Measurements from ENCODE around the gene SLC16A11. TPM values are rescaled to one million over a fixed set of nuclear protein-coding genes. Genes with fewer than 3 reads are reported as not detected.

SLC16A11 gene
- total and polyA plus RNA-seq, 9 of the 15 experiments (the other 6 are each of a cell fraction or from before 2014, with no cell fraction given), result not detected

DNA sequence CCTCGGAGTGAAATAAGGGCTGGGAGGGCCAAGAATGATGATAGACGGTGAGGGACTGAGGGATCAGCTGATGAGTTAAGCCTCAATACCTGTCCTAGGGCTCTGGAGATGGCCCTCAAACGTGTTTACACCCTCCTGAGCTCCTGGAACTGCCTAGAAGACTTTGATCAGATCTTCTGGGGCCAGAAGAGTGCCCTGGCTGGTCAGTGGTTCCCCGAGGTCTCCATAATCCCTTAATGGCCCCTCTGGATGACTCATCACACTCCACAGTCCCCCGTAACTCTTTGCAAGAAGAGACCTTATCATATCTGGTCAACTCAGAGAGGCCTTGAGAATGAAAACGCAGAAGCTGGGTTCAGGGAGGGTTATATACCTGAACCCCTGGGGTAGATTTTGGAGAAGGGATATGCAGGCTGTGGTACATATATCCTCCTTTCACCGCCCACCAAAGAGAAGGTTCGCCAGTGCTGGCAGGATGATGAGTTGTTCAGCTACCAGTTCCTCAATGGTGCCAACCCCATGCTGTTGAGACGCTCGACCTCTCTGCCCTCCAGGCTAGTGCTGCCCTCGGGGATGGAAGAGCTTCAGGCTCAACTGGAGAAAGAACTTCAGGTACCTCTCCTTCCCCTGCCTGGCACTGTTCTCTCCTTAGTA, 44.9 kb downstream of the SLC16A11 start (continued):
- TF ChIP-seq, protein P1, sequence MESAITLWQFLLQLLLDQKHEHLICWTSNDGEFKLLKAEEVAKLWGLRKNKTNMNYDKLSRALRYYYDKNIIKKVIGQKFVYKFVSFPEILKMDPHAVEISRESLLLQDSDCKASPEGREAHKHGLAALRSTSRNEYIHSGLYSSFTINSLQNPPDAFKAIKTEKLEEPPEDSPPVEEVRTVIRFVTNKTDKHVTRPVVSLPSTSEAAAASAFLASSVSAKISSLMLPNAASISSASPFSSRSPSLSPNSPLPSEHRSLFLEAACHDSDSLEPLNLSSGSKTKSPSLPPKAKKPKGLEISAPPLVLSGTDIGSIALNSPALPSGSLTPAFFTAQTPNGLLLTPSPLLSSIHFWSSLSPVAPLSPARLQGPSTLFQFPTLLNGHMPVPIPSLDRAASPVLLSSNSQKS (CRISPR knock-in tag; IDR thresholded peaks at IDR 0.05), result no peak
- TF ChIP-seq TCF7 (IDR thresholded peaks at IDR 0.05; ENCODE audit: borderline replicate concordance), result no peak
- TF ChIP-seq ZNF316 (IDR thresholded peaks at IDR 0.05), result peak; percentile 65
- peak; percentile 55 for TF ChIP-seq EP400 (IDR thresholded peaks at IDR 0.05)
- TF ChIP-seq KLF1 (tag; IDR thresholded peaks at IDR 0.05), result no peak
- TF ChIP-seq CEBPG (CRISPR knock-in tag; IDR thresholded peaks at IDR 0.05), result peak; percentile 75
- peak in 1 of 2 experiments; percentile 52; a peak in 2 of 4 replicates for TF ChIP-seq CEBPG (tag; conservative IDR thresholded peaks at IDR 0.05 in 1 of 2, IDR thresholded peaks at IDR 0.05 in 1 of 2)
- peak; percentile 42 for TF ChIP-seq DACH1 (IDR thresholded peaks at IDR 0.05; ENCODE audit: partially characterized antibody)
- peak; percentile 89 for TF ChIP-seq EP300 (IDR thresholded peaks at IDR 0.05; ENCODE audit: low read length)
- TF ChIP-seq SRSF7 (optimal IDR thresholded peaks at IDR 0.05; ENCODE audit: low read depth, low read length), result no peak
- peak; percentile 75 for TF ChIP-seq C11orf30 (IDR thresholded peaks at IDR 0.05; ENCODE audit: low read depth)
- TF ChIP-seq, protein P2, sequence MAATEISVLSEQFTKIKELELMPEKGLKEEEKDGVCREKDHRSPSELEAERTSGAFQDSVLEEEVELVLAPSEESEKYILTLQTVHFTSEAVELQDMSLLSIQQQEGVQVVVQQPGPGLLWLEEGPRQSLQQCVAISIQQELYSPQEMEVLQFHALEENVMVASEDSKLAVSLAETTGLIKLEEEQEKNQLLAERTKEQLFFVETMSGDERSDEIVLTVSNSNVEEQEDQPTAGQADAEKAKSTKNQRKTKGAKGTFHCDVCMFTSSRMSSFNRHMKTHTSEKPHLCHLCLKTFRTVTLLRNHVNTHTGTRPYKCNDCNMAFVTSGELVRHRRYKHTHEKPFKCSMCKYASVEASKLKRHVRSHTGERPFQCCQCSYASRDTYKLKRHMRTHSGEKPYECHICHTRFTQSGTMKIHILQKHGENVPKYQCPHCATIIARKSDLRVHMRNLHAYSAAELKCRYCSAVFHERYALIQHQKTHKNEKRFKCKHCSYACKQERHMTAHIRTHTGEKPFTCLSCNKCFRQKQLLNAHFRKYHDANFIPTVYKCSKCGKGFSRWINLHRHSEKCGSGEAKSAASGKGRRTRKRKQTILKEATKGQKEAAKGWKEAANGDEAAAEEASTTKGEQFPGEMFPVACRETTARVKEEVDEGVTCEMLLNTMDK (IDR thresholded peaks at IDR 0.05; ENCODE audit: borderline replicate concordance, insufficient read depth, low read depth, low read length, poor library complexity, severe bottlenecking), result no peak
- TF ChIP-seq SMARCC2 (IDR thresholded peaks at IDR 0.05; ENCODE audit: low read depth), result peak; percentile 83
- peak; percentile 99 for TF ChIP-seq JUND (IDR thresholded peaks at IDR 0.05; ENCODE audit: borderline replicate concordance, low read depth, low read length)
- TF ChIP-seq JUND (tag; IDR thresholded peaks at IDR 0.05; ENCODE audit: borderline replicate concordance, low read depth, low read length), result peak; percentile 97
- TF ChIP-seq ZKSCAN1 (IDR thresholded peaks at IDR 0.05; ENCODE audit: low read depth, low read length), result no peak
- peak; percentile 35; the same call in 1 of the 2 replicates for TF ChIP-seq MECOM (CRISPR knock-in tag; IDR thresholded peaks at IDR 0.05)
- TF ChIP-seq CREM (IDR thresholded peaks at IDR 0.05; ENCODE audit: low read depth), result peak; percentile 50
- peak; percentile 64 for TF ChIP-seq TCF3 (CRISPR knock-in tag; IDR thresholded peaks at IDR 0.05)
- TF ChIP-seq, protein P3, sequence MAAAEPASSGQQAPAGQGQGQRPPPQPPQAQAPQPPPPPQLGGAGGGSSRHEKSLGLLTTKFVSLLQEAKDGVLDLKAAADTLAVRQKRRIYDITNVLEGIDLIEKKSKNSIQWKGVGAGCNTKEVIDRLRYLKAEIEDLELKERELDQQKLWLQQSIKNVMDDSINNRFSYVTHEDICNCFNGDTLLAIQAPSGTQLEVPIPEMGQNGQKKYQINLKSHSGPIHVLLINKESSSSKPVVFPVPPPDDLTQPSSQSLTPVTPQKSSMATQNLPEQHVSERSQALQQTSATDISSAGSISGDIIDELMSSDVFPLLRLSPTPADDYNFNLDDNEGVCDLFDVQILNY (CRISPR knock-in tag; IDR thresholded peaks at IDR 0.05), result no peak
- TF ChIP-seq, protein P4, sequence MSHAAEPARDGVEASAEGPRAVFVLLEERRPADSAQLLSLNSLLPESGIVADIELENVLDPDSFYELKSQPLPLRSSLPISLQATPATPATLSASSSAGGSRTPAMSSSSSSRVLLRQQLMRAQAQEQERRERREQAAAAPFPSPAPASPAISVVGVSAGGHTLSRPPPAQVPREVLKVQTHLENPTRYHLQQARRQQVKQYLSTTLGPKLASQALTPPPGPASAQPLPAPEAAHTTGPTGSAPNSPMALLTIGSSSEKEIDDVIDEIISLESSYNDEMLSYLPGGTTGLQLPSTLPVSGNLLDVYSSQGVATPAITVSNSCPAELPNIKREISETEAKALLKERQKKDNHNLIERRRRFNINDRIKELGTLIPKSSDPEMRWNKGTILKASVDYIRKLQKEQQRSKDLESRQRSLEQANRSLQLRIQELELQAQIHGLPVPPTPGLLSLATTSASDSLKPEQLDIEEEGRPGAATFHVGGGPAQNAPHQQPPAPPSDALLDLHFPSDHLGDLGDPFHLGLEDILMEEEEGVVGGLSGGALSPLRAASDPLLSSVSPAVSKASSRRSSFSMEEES (CRISPR knock-in tag; IDR thresholded peaks at IDR 0.05), result no peak
- TF ChIP-seq, protein P5, sequence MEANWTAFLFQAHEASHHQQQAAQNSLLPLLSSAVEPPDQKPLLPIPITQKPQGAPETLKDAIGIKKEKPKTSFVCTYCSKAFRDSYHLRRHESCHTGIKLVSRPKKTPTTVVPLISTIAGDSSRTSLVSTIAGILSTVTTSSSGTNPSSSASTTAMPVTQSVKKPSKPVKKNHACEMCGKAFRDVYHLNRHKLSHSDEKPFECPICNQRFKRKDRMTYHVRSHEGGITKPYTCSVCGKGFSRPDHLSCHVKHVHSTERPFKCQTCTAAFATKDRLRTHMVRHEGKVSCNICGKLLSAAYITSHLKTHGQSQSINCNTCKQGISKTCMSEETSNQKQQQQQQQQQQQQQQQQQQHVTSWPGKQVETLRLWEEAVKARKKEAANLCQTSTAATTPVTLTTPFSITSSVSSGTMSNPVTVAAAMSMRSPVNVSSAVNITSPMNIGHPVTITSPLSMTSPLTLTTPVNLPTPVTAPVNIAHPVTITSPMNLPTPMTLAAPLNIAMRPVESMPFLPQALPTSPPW (CRISPR knock-in tag; IDR thresholded peaks at IDR 0.05), result peak; percentile 37; the same call in 1 of the 2 replicates
- TF ChIP-seq TRIM24 (IDR thresholded peaks at IDR 0.05), result 0 out of 4 replicates have a peak, but pooled peaks of 1 of the 2 experiments have one; percentile 30
